ENCODE data around the gene MYLK3. TPM values are rescaled to one million over a fixed set of nuclear protein-coding genes. Genes with fewer than 3 reads are reported as not detected.

MYLK3 gene
- total RNA-seq, 2 experiments from 2014 or later, result 0.11 TPM; not detected in 1

DNA sequence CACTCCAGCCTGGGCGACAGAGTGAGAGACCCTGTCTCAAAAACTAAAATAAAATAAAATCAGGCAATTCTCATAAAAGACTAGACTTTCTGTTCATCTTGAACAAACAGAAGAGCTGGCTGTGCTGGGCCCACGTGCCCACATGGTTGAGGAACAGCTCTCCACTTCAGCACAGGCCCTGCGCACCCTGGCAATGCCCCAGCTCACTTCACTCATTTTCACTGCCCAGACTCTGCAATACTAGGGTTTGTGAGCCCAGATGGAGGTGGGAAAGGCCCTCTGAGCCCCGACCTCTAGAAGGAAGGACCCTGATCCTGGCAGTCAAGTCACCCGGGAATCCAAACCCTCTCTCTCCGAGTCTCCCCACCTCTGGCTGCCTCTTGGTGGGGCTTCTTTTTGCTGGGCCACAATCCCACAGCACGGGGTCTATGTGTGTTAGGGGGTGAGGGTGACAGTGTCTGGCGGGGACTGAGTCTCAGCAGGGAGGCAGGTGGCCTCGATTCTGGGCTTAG is 14.8 kb downstream of the MYLK3 start:
- no peak for ATAC-seq
- Mint-ChIP-seq H3K9me3 (no peaks in the 10 kb centered on the region), H3K27me3 (no peaks in the 10 kb centered on the region), H3K4me3 (no peak overlapping the region), H3K27ac (no peak overlapping the region), H3K4me1 (ENCODE audit: low read depth) (no peaks in the 10 kb centered on the region), H3K36me3 (ENCODE audit: low read depth) (no peaks in the 10 kb centered on the region)
- no peak for DNase-seq
- intact Hi-C loops (cut with micrococcal nuclease), result no loop called here
- TF ChIP-seq, protein P1, sequence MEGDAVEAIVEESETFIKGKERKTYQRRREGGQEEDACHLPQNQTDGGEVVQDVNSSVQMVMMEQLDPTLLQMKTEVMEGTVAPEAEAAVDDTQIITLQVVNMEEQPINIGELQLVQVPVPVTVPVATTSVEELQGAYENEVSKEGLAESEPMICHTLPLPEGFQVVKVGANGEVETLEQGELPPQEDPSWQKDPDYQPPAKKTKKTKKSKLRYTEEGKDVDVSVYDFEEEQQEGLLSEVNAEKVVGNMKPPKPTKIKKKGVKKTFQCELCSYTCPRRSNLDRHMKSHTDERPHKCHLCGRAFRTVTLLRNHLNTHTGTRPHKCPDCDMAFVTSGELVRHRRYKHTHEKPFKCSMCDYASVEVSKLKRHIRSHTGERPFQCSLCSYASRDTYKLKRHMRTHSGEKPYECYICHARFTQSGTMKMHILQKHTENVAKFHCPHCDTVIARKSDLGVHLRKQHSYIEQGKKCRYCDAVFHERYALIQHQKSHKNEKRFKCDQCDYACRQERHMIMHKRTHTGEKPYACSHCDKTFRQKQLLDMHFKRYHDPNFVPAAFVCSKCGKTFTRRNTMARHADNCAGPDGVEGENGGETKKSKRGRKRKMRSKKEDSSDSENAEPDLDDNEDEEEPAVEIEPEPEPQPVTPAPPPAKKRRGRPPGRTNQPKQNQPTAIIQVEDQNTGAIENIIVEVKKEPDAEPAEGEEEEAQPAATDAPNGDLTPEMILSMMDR (IDR thresholded peaks at IDR 0.05), result no peak
- ChIA-PET CTCF (no interaction called here), POLR2A (no interaction called here)

DNA sequence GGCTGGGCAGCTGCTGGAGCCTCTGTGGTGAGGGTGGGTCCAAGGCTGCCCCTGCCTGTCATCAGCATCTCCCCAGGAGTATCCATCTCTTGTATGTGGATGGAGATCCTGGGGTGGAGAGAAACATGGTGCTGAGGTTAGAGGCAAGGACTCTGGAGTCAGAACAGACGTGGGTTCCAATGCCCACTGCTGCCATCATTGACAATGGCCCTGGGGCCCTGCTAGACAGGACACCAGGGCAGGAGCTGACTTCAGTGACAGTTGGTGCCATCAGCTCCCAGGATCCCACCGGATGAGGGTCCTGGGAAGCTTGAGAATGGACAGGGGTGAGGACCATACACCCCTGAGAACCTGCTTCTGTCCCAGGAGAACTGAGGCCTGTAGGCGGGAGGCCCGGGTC is 15.6 kb downstream of the MYLK3 start:
- ChIA-PET CTCF (no interaction called here), POLR2A (no interaction called here)
- TF ChIP-seq, protein P1 (IDR thresholded peaks at IDR 0.05), result no peak
- no peak for ATAC-seq
- Mint-ChIP-seq H3K27me3 (no peaks in the 10 kb centered on the region), H3K9me3 (no peaks in the 10 kb centered on the region), H3K4me1 (ENCODE audit: low read depth) (no peaks in the 10 kb centered on the region), H3K4me3 (no peak overlapping the region), H3K27ac (no peak overlapping the region), H3K36me3 (ENCODE audit: low read depth) (no peaks in the 10 kb centered on the region)
- no peak for DNase-seq
- intact Hi-C loops (cut with micrococcal nuclease), result no loop called here

DNA sequence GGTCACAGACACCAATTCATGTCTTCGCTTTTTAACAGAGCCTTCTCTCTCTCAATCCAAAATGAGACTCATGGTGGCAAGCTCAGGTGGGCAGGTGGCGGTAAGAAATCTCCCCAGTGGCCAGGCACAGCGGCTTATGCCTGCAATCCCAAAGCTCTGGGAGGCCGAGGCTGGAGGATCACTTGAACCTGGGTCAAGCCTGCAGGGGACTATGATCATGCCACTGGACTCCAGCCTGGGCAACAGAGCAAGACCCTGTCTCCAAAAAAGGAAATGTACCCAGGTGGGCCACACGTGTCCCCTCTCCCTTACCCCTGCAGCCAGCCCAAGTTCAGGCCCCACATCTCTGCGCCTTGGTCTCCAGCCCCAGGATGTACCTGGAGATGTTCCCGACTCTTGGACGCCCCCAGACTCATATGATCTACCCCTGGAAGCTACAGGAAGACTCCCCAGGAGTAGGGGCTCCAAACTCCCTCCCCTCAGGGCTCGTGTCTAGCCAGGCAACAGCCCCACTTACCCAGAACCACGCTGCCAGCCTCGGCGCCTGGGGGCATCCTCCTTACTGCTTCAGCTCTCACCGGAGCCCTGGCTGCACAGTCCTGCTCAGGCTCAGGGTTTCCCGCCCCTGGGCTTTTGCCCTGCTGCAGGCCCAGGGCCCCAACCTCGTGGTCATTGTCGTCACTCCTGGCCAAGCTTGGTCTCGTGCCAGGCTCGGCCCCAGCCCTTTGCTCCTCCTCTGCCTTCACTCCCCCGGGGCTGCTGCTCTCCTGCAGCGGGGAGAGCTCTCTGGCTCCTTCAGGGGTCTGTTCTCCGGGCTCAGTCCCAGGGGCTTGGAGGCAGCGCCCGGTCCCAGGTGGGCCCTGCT is 16.2 kb downstream of the MYLK3 start:
- TF ChIP-seq, protein P1 (IDR thresholded peaks at IDR 0.05), result no peak
- intact Hi-C loops (cut with micrococcal nuclease), result no loop called here
- DNase-seq, result no peak
- Mint-ChIP-seq H3K27ac (no peak overlapping the region), H3K36me3 (ENCODE audit: low read depth) (no peaks in the 10 kb centered on the region), H3K4me1 (ENCODE audit: low read depth) (no peaks in the 10 kb centered on the region), H3K27me3 (no peaks in the 10 kb centered on the region), H3K9me3 (no peaks in the 10 kb centered on the region), H3K4me3 (no peak overlapping the region)
- CTCF ChIA-PET, result no interaction called here
- ATAC-seq, result no peak
- POLR2A ChIA-PET, result interaction anchor here (1.0 kb wide), 1 partner anchor 12 kb away, joined by 4 read pairs; no protein-coding TSS in a partner anchor

DNA sequence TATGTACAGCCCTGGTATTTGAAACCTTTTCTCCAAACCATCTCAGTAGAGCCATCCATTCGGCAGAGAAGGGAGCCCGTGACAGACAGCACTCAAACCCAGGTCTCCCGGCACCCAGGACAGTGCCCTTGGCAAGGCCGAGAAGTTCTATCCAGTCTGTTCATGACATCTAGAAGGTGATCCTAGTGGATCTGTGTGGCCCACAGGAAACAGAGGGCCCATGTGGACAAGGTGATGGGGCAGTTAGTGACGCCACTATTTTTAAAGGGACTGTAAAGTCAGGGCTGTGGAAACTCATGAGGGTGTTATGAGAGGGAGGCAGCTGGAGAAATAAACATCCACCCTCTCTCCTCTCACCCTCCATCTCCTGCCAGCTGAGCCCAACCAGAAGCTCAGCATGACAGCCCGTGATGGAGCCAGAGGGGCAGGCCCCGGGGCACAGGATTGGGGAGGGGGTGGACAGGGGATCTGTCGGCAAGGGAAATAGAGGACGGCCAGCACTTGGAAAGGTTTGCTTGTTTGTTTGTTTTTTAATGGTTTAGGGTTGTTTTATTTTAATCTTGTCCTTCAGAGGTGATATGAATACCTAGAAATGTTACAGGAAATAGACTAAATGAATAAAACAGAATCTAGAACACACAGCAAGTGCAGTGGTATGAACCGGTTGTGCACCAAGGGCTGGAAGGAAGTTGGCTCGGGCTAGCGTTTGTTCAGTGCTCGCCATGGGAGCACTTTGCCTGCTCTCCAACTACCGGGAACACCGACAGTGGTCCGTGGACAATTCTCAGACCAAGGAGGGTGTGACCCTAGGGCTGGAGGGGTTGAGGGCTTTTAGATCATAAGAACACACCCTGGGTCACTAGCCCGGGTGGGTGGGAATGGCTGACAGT is 17.1 kb downstream of the MYLK3 start:
- Mint-ChIP-seq H3K4me3 (no peak overlapping the region), H3K27me3 (no peaks in the 10 kb centered on the region), H3K27ac (no peak overlapping the region), H3K36me3 (ENCODE audit: low read depth) (no peaks in the 10 kb centered on the region), H3K4me1 (ENCODE audit: low read depth) (no peaks in the 10 kb centered on the region), H3K9me3 (no peaks in the 10 kb centered on the region)
- ATAC-seq (no peak), DNase-seq (no peak)
- intact Hi-C loops (cut with micrococcal nuclease), result no loop called here
- ChIA-PET CTCF (no interaction called here), POLR2A (interaction anchor here (1.0 kb wide), 1 partner anchor 13 kb away, joined by 4 read pairs; no protein-coding TSS in a partner anchor)
- TF ChIP-seq, protein P1 (IDR thresholded peaks at IDR 0.05), result no peak

Data from activated CD8-positive, alpha-beta T cell treated with anti-CD3 and anti-CD28 coated beads for 36 hours (primary cell).